ENCODE measurements around the gene UGT1A3.

The UGT1A3 gene

DNA sequence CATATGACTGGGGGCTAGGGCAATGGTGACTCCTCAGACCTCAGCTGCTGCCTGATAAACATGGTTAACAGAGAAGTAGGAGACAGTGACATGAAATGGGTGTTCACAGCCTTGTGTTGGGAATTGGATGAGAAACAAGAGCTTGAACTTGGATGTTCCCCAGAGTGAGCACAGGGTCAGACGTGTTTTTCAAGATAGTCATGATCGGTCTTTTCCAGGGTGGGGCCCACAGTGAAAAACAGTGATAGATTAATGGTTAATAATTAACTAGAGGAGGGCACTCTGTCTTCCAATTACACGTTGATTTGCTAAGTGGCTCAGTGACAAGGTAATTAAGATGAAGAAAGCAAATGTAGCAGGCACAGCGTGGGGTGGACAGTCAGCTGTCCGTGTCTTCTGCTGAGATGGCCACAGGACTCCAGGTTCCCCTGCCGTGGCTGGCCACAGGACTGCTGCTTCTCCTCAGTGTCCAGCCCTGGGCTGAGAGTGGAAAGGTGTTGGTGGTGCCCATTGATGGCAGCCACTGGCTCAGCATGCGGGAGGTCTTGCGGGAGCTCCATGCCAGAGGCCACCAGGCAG, at the start of gene UGT1A3:
UGT1A3 (plus strand) TSS at position 320 of the 579 bp plus-strand sequence; CDS start at position 405, 85 bp downstream.
- CTCF ChIA-PET = no interaction called here
- no peak within 1 kb of the TSS for H3K4me3 ChIP-seq (ENCODE audit: low read depth, low read length)
- POLR2A ChIA-PET = no interaction called here
- TF ChIP-seq, protein P1, sequence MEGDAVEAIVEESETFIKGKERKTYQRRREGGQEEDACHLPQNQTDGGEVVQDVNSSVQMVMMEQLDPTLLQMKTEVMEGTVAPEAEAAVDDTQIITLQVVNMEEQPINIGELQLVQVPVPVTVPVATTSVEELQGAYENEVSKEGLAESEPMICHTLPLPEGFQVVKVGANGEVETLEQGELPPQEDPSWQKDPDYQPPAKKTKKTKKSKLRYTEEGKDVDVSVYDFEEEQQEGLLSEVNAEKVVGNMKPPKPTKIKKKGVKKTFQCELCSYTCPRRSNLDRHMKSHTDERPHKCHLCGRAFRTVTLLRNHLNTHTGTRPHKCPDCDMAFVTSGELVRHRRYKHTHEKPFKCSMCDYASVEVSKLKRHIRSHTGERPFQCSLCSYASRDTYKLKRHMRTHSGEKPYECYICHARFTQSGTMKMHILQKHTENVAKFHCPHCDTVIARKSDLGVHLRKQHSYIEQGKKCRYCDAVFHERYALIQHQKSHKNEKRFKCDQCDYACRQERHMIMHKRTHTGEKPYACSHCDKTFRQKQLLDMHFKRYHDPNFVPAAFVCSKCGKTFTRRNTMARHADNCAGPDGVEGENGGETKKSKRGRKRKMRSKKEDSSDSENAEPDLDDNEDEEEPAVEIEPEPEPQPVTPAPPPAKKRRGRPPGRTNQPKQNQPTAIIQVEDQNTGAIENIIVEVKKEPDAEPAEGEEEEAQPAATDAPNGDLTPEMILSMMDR (IDR thresholded peaks at IDR 0.05; ENCODE audit: insufficient read depth, low read length, missing control alignments) = no peak
- DNase-seq (ENCODE audit: low read depth, low spot score) = no peak

DNA sequence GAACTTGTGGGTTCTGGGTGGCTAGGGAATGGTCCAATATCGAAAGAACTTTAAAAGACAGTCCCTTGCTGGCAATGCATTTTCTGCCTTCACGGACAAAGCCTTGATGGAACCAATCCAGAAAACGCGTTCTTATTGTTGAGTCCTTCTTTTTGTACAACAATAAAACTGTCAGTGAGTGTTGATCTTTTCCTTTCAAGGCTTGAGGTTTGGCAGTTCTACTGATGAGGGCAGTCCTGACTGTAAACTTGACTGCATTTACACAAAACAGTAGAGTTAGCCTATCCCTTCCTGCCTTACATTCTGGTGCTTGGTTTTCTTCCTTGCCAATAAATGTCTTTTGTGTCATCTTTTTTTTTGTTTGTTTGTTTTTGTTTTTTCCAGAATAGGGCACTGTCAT, 49.6 kb upstream of the UGT1A3 start:
- H3K4me3 ChIP-seq (ENCODE audit: low read depth, low read length) = no peak overlapping the region
- ChIA-PET POLR2A (no interaction called here), CTCF (no interaction called here)
- TF ChIP-seq, protein P1 (IDR thresholded peaks at IDR 0.05; ENCODE audit: insufficient read depth, low read length, missing control alignments) = no peak
- DNase-seq (ENCODE audit: low read depth, low spot score) = no peak

DNA sequence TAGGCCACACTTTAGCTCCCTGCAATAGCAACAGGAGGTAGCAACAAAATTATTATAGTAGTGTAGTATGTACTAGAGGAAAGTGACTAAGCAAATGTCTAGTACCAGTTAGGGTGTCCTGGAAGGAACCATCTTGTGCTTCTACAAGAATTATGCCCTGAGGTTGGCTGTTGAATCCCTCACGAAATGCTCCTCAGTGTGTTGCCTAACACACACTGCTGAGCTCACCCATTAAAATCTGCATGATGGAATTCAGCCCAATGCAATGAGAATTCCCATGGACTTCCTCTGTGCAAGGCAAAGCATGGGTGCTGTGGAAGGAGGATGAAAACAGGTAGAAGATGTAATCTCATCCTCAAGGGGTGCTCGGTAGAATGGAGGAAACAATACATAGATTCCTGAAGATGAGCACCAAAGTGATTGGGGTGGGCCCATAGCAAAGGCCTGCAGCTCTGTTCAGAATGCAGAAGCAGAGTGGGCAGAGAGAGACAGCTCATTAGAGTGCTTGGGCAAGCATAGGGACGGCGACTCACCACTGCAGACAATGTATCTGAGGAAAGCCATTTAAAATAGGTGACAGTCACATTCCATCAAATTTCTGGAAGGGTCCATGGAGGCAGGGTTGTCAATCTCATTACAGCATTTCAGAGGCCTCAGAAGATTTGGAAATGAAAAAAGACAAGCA, 48.3 kb upstream of the UGT1A3 start:
- POLR2A ChIA-PET = no interaction called here
- no peak for DNase-seq (ENCODE audit: low read depth, low spot score)

DNA sequence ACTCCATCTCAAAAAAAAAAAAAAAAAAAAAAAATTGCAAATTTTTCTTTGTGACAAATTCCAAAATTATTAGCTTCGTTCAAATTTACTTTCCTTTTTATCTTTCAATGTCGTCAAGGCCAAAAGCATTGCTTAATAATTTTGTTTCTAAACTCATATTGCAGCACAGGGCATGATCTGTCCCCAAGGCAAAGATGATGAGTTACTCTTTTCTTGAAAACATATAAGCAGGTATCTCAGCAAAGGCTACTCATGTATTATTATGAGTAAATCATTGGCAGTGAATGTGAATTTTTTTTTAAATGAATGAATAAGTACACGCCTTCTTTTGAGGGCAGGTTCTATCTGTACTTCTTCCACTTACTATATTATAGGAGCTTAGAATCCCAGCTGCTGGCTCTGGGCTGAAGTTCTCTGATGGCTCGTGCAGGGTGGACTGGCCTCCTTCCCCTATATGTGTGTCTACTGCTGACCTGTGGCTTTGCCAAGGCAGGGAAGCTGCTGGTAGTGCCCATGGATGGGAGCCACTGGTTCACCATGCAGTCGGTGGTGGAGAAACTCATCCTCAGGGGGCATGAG, 47.2 kb upstream of the UGT1A3 start, which contains the start of gene UGT1A7:
UGT1A7 (plus strand) TSS at position 381 of the 579 bp plus-strand sequence; CDS start at position 418, 37 bp downstream.
- H3K4me3 ChIP-seq (ENCODE audit: low read depth, low read length) = no peak within 1 kb of the TSS
- DNase-seq (ENCODE audit: low read depth, low spot score) = no peak
- CTCF ChIA-PET = interaction anchor here (1.3 kb wide), 1 partner anchor 233 kb away, joined by 5 read pairs; no protein-coding TSS in a partner anchor
- TF ChIP-seq, protein P1 (IDR thresholded peaks at IDR 0.05; ENCODE audit: insufficient read depth, low read length, missing control alignments) = no peak
- POLR2A ChIA-PET = no interaction called here

More for the DNA sequence above, 48.3 kb upstream of the UGT1A3 start:
- TF ChIP-seq, protein P1 (IDR thresholded peaks at IDR 0.05; ENCODE audit: insufficient read depth, low read length, missing control alignments) = no peak
- CTCF ChIA-PET = interaction anchor here (1.3 kb wide), 1 partner anchor 31 kb away, joined by 3 read pairs; no protein-coding TSS in a partner anchor
- H3K4me3 ChIP-seq (ENCODE audit: low read depth, low read length) = no peak overlapping the region

- ChIA-PET CTCF (no interaction called here), POLR2A (no interaction called here)
- no peak for DNase-seq (ENCODE audit: low read depth, low spot score)
- no peak overlapping the region for H3K4me3 ChIP-seq (ENCODE audit: low read depth, low read length)
- TF ChIP-seq, protein P1 (IDR thresholded peaks at IDR 0.05; ENCODE audit: insufficient read depth, low read length, missing control alignments) = no peak
These were observed 44.2 kb upstream of the UGT1A3 start for GRCh38 chr2:233684640-233685039.

GRCh38 chr2:233686928-233687327, 41.9 kb upstream of the UGT1A3 start:
- no peak for DNase-seq (ENCODE audit: low read depth, low spot score)
- TF ChIP-seq, protein P1 (IDR thresholded peaks at IDR 0.05; ENCODE audit: insufficient read depth, low read length, missing control alignments) = no peak
- ChIA-PET POLR2A (no interaction called here), CTCF (interaction anchor here (1.0 kb wide), 1 partner anchor 25 kb away, joined by 6 read pairs; no protein-coding TSS in a partner anchor)
- no peak overlapping the region for H3K4me3 ChIP-seq (ENCODE audit: low read depth, low read length)
